ENCODE measurements around the gene FAM120B. TPM values are rescaled to one million over a fixed set of nuclear protein-coding genes. Genes with fewer than 3 reads are reported as not detected.

Gene FAM120B
- total RNA-seq, 1 donor from 2014 or later = 19.7 TPM

- H3K9ac ChIP-seq = no peak overlapping the region
- H3K4me1 Mint-ChIP-seq = peaks cover 47% of the 10 kb centered on the region
- H3K27me3 ChIP-seq = no peaks in the 10 kb centered on the region
- no peak overlapping the region for H2AFZ ChIP-seq (replicated peaks)
- H4K20me1 ChIP-seq (ENCODE audit: low read depth) = no peaks in the 10 kb centered on the region
- no peaks in the 10 kb centered on the region for H3K79me2 ChIP-seq (ENCODE audit: low read depth)
- H3K4me3 Mint-ChIP-seq = no peak overlapping the region
- H3K36me3 ChIP-seq = no peaks in the 10 kb centered on the region
- no peak overlapping the region for H3K4me3 ChIP-seq
- H3K27ac Mint-ChIP-seq = no peak overlapping the region
- no peak overlapping the region for H3K4me2 ChIP-seq
- no peak for TF ChIP-seq EZH2 (IDR thresholded peaks at IDR 0.05)
- no peak for TF ChIP-seq EZH2phosphoT487 (IDR thresholded peaks at IDR 0.05)
- no peak for TF ChIP-seq CTCF (IDR thresholded peaks at IDR 0.05)
- H3K27me3 Mint-ChIP-seq (ENCODE audit: insufficient read depth, low read depth) = peaks cover 6% of the 10 kb centered on the region
- no peak overlapping the region for H3K27ac ChIP-seq
- no peaks in the 10 kb centered on the region for H3K9me3 ChIP-seq (ENCODE audit: low read depth)
- peaks cover 41% of the 10 kb centered on the region for H3K36me3 Mint-ChIP-seq
- H3K4me1 ChIP-seq = peaks cover 23% of the 10 kb centered on the region
- no peak for DNase-seq (ENCODE audit: low spot score)
- peaks cover 2% of the 10 kb centered on the region for H3K9me3 Mint-ChIP-seq
- peaks cover 7% of the 10 kb centered on the region for H3F3A ChIP-seq (ENCODE audit: low read depth)
These were observed 98.1 kb downstream of the FAM120B start for GRCh38 chr6:170404697-170405096.

GRCh38 chr6:170405311-170405975 is 98.9 kb downstream of the FAM120B start:
- Mint-ChIP-seq H3K36me3 (peaks cover 41% of the 10 kb centered on the region), H3K27me3 (ENCODE audit: insufficient read depth, low read depth) (peaks cover 8% of the 10 kb centered on the region), H3K9me3 (peaks cover 2% of the 10 kb centered on the region), H3K4me1 (peaks cover 47% of the 10 kb centered on the region), H3K4me3 (no peak overlapping the region), H3K27ac (peak overlapping the region; percentile 64)
- no peak overlapping the region for H3K9ac ChIP-seq
- no peak overlapping the region for H3K4me3 ChIP-seq
- no peaks in the 10 kb centered on the region for H3K27me3 ChIP-seq
- H3K4me1 ChIP-seq = peaks cover 23% of the 10 kb centered on the region
- H3K4me2 ChIP-seq = no peak overlapping the region
- peaks cover 7% of the 10 kb centered on the region for H3F3A ChIP-seq (ENCODE audit: low read depth)
- H3K9me3 ChIP-seq (ENCODE audit: low read depth) = no peaks in the 10 kb centered on the region
- no peak overlapping the region for H3K27ac ChIP-seq
- no peaks in the 10 kb centered on the region for H3K36me3 ChIP-seq
- no peaks in the 10 kb centered on the region for H4K20me1 ChIP-seq (ENCODE audit: low read depth)
- no peaks in the 10 kb centered on the region for H3K79me2 ChIP-seq (ENCODE audit: low read depth)
- DNase-seq (ENCODE audit: low spot score) = no peak
- H2AFZ ChIP-seq (replicated peaks) = no peak overlapping the region
- TF ChIP-seq EZH2phosphoT487 (IDR thresholded peaks at IDR 0.05) = no peak
- no peak for TF ChIP-seq EZH2 (IDR thresholded peaks at IDR 0.05)
- no peak for TF ChIP-seq CTCF (IDR thresholded peaks at IDR 0.05)

- H3K27me3 Mint-ChIP-seq (ENCODE audit: insufficient read depth, low read depth) = peaks cover 6% of the 10 kb centered on the region
- H3K27ac ChIP-seq = no peak overlapping the region
- H3K36me3 Mint-ChIP-seq = peaks cover 37% of the 10 kb centered on the region
- no peak overlapping the region for H3K4me2 ChIP-seq
- no peaks in the 10 kb centered on the region for H3K9me3 ChIP-seq (ENCODE audit: low read depth)
- H3K9me3 Mint-ChIP-seq = peaks cover 7% of the 10 kb centered on the region
- H3K9ac ChIP-seq = no peak overlapping the region
- no peak overlapping the region for H3K4me3 Mint-ChIP-seq
- H2AFZ ChIP-seq (replicated peaks) = no peak overlapping the region
- no peak overlapping the region for H3K4me3 ChIP-seq
- H3K27me3 ChIP-seq = no peaks in the 10 kb centered on the region
- no peaks in the 10 kb centered on the region for H4K20me1 ChIP-seq (ENCODE audit: low read depth)
- DNase-seq (ENCODE audit: low spot score) = no peak
- H3K4me1 ChIP-seq = peaks cover 23% of the 10 kb centered on the region
- TF ChIP-seq EZH2phosphoT487 (IDR thresholded peaks at IDR 0.05) (no peak), CTCF (IDR thresholded peaks at IDR 0.05) (no peak), EZH2 (IDR thresholded peaks at IDR 0.05) (no peak)
- H3K36me3 ChIP-seq = no peaks in the 10 kb centered on the region
- H3K79me2 ChIP-seq (ENCODE audit: low read depth) = no peaks in the 10 kb centered on the region
- H3F3A ChIP-seq (ENCODE audit: low read depth) = peaks cover 7% of the 10 kb centered on the region
- H3K4me1 Mint-ChIP-seq = peaks cover 35% of the 10 kb centered on the region
- no peak overlapping the region for H3K27ac Mint-ChIP-seq
These were observed 100.6 kb downstream of the FAM120B start for GRCh38 chr6:170407200-170407599.
